ENCODE measurements around the gene ATG101.

Gene ATG101

GRCh38 chr12:52050116-52050757 lies 19.5 kb upstream of the ATG101 start:
- TF ChIP-seq GATA2 (IDR thresholded peaks at IDR 0.05; ENCODE audit: low read depth, low read length) (no peak), GATA3 (IDR thresholded peaks at IDR 0.05; ENCODE audit: low read depth, low read length) (no peak)

GRCh38 chr12:52050758-52051541 lies 18.8 kb upstream of the ATG101 start, which contains the start of gene NR4A1:
TSS of gene NR4A1 (plus strand) at chr12:52051442. CDS start at chr12:52054329, 2,887 bp downstream.
- TF ChIP-seq GATA3 (IDR thresholded peaks at IDR 0.05; ENCODE audit: low read depth, low read length), result no peak
- TF ChIP-seq GATA2 (IDR thresholded peaks at IDR 0.05; ENCODE audit: low read depth, low read length), result no peak

- TF ChIP-seq GATA3 (IDR thresholded peaks at IDR 0.05; ENCODE audit: low read depth, low read length) (no peak), GATA2 (IDR thresholded peaks at IDR 0.05; ENCODE audit: low read depth, low read length) (no peak)
Observed at GRCh38 chr12:52052468-52053186, 17.2 kb upstream of the ATG101 start.

- TF ChIP-seq GATA2 (IDR thresholded peaks at IDR 0.05; ENCODE audit: low read depth, low read length), result no peak
- TF ChIP-seq GATA3 (IDR thresholded peaks at IDR 0.05; ENCODE audit: low read depth, low read length), result no peak
Observed at GRCh38 chr12:52053536-52054209, 16.1 kb upstream of the ATG101 start.

GRCh38 chr12:52054231-52054832 lies 15.4 kb upstream of the ATG101 start:
- no peak for TF ChIP-seq GATA3 (IDR thresholded peaks at IDR 0.05; ENCODE audit: low read depth, low read length)
- no peak for TF ChIP-seq GATA2 (IDR thresholded peaks at IDR 0.05; ENCODE audit: low read depth, low read length)

GRCh38 chr12:52054833-52055730 lies 14.7 kb upstream of the ATG101 start:
- TF ChIP-seq GATA2 (IDR thresholded peaks at IDR 0.05; ENCODE audit: low read depth, low read length), result no peak

GRCh38 chr12:52055731-52056711 lies 13.8 kb upstream of the ATG101 start:
- no peak for TF ChIP-seq GATA3 (IDR thresholded peaks at IDR 0.05; ENCODE audit: low read depth, low read length)
- TF ChIP-seq GATA2 (IDR thresholded peaks at IDR 0.05; ENCODE audit: low read depth, low read length), result no peak

- no peak for TF ChIP-seq GATA3 (IDR thresholded peaks at IDR 0.05; ENCODE audit: low read depth, low read length)
- TF ChIP-seq GATA2 (IDR thresholded peaks at IDR 0.05; ENCODE audit: low read depth, low read length), result no peak
Observed at GRCh38 chr12:52056801-52057637, 12.8 kb upstream of the ATG101 start.

- no peak for TF ChIP-seq GATA3 (IDR thresholded peaks at IDR 0.05; ENCODE audit: low read depth, low read length)
- TF ChIP-seq GATA2 (IDR thresholded peaks at IDR 0.05; ENCODE audit: low read depth, low read length), result no peak
Observed at GRCh38 chr12:52057638-52058576, 11.9 kb upstream of the ATG101 start.
